HG02571 (cell line): Measurements from ENCODE around the gene IRF6.

ENCODE experiments used
- ATAC-seq: cut with Tn5 transposase; IDR thresholded peaks from one replicate; pipeline ENCODE4 v1.9.1; 2021; ENCODE audit warnings: mild to moderate bottlenecking, moderate library complexity; ENCODE audit not compliant: unreplicated experiment

The IRF6 gene

GRCh38 chr1:209805875-209806760 is at the start of gene IRF6:
Gene IRF6, minus strand, starts transcription at chr1:209806142. Its CDS starts 4,729 bp downstream, at chr1:209801413.
- ATAC-seq = peak; percentile 88

GRCh38 chr1:209855623-209856022 is 49.7 kb upstream of the IRF6 start:
- ATAC-seq = no peak

GRCh38 chr1:209855006-209855405 is 49.1 kb upstream of the IRF6 start:
- no peak for ATAC-seq

GRCh38 chr1:209854196-209854595 is 48.3 kb upstream of the IRF6 start:
- ATAC-seq = no peak

- ATAC-seq = no peak
Measured at GRCh38 chr1:209853676-209854075, 47.7 kb upstream of the IRF6 start.

GRCh38 chr1:209850342-209850979 is 44.5 kb upstream of the IRF6 start:
- no peak for ATAC-seq

- no peak for ATAC-seq
Measured at GRCh38 chr1:209849388-209849787, 43.4 kb upstream of the IRF6 start.

- no peak for ATAC-seq
Measured at GRCh38 chr1:209845408-209845725, 39.4 kb upstream of the IRF6 start.

- ATAC-seq = no peak
Measured at GRCh38 chr1:209844695-209845407, 38.9 kb upstream of the IRF6 start.

GRCh38 chr1:209840611-209841010 is 34.7 kb upstream of the IRF6 start:
- no peak for ATAC-seq

GRCh38 chr1:209839875-209840546 is 34.1 kb upstream of the IRF6 start:
- no peak for ATAC-seq

GRCh38 chr1:209838537-209838936 is 32.6 kb upstream of the IRF6 start:
- ATAC-seq = no peak

- ATAC-seq = no peak
Measured at GRCh38 chr1:209837671-209838070, 31.7 kb upstream of the IRF6 start.

- no peak for ATAC-seq
Measured at GRCh38 chr1:209835782-209836298, 29.9 kb upstream of the IRF6 start.

- ATAC-seq = no peak
Measured at GRCh38 chr1:209831615-209832014, 25.7 kb upstream of the IRF6 start.

- no peak for ATAC-seq
Measured at GRCh38 chr1:209830722-209831121, 24.8 kb upstream of the IRF6 start.

GRCh38 chr1:209829716-209830115 is 23.8 kb upstream of the IRF6 start:
- ATAC-seq = no peak

- ATAC-seq = peak; percentile 91
Measured at GRCh38 chr1:209827384-209828262, 21.7 kb upstream of the IRF6 start, which contains the start of gene UTP25. Gene UTP25, plus strand, starts transcription at chr1:209827972. Its CDS starts 92 bp downstream, at chr1:209828064.

- ATAC-seq = no peak
Measured at GRCh38 chr1:209825591-209826434, 19.9 kb upstream of the IRF6 start.
